Fibroblast of the aortic adventitia (primary cell): ENCODE data around the gene DPYSL4. TPM values are rescaled to one million over a fixed set of nuclear protein-coding genes. Genes with fewer than 3 reads are reported as not detected.

Source experiments
- DNase-seq: peaks from one replicate; pipeline ENCODE4 v3.0.0-alpha.2; 2010; ENCODE audit warnings: low read depth
- H3K4me3 ChIP-seq: 2 replicates; pipeline ENCODE4 v1.5.1; 2011; ENCODE audit warnings: low read depth, mild to moderate bottlenecking, control low read depth, low read length, moderate library complexity
- total RNA-seq: library from RNA; depleted of rRNA; stranded (reverse); fragments of >200 nt; gene quantifications from 2 replicates; pipeline ENCODE4 v1.2.3, GENCODE V29; 2012; ENCODE audit warnings: low replicate concordance
- TF ChIP-seq, protein P1 (sequence below): IDR thresholded peaks from 2 replicates; pipeline ENCODE4 v1.5.1; 2011; ENCODE audit warnings: mild to moderate bottlenecking, low read length, control low read depth, inconsistent platforms; ENCODE audit not compliant: insufficient read depth

The DPYSL4 gene
- total RNA-seq, 1 donor = 0.18 TPM

DNA sequence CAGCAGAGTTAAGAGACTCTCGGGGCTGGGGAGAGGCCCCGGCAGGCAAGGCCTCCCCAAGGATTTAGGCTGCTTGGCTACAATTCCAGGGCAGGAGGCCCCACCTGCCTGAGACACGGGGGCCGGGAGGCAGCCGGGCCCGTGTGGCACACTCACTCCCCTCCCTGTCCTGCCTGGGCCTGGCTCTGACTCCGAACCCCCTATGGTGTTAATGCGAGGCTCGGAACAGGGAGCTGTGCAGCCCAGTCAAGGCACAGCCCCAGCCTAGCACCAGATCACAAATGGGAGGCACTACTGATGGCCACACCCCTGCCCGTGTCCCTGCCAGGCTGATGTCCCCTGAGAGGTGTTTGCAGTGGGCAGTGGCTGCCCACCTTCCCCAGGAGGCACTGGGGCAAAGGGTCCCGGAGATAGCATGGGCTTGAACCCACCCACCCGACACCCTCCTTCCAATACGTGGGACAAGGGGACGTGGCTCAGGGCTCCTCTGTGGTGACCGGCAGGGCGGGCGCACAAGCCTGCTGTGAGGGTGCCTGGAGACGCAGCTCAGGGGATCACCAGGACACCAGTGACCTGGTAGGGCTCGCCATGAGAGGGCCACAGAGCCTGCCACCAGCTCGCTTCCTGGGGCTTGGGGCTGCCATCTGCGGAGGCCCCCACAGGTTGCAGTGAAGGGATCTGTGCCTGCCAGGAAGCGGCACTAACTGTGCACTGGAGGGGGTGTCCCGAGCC lies 37.0 kb downstream of the DPYSL4 start:
- TF ChIP-seq, protein P1, sequence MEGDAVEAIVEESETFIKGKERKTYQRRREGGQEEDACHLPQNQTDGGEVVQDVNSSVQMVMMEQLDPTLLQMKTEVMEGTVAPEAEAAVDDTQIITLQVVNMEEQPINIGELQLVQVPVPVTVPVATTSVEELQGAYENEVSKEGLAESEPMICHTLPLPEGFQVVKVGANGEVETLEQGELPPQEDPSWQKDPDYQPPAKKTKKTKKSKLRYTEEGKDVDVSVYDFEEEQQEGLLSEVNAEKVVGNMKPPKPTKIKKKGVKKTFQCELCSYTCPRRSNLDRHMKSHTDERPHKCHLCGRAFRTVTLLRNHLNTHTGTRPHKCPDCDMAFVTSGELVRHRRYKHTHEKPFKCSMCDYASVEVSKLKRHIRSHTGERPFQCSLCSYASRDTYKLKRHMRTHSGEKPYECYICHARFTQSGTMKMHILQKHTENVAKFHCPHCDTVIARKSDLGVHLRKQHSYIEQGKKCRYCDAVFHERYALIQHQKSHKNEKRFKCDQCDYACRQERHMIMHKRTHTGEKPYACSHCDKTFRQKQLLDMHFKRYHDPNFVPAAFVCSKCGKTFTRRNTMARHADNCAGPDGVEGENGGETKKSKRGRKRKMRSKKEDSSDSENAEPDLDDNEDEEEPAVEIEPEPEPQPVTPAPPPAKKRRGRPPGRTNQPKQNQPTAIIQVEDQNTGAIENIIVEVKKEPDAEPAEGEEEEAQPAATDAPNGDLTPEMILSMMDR = no peak
- DNase-seq = no peak
- H3K4me3 ChIP-seq = no peak overlapping the region

DNA sequence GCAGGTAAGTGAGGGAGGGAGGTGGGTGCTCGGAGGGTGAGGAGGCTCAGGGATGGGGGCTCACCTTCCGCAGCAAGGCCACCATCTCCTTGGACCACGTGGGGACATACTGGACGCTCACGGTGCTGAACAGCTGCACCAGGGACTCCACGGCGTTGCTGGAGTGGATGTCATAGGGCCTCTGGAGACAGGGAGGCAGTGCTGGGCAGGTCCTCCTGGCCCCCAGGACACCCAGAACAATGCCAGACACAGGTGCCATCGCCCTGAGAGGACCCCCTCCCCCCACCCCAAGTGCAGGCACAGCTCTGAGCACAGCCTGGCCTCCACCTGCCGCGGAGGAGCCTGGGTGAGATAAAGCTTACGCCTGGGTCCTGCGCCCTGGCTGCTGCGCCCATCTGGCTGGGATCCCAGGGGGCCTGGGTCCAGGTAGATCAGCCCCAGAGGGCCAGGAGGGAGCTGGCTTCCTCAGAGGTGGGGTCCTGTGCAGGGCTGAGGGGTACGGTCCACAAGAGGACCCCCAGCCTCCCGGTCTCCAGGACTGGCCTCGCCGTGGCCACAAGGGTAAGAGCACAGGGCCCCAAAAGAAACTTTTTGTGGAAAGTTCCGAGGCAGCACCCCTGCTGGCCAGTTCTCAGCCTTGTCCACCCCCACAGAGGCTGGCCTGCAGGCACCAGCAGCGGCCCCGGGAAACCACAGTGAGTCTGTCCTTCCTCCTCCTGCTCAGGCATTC lies 37.8 kb downstream of the DPYSL4 start:
- TF ChIP-seq, protein P1 = no peak
- H3K4me3 ChIP-seq = no peak overlapping the region
- no peak for DNase-seq

- DNase-seq = no peak
- no peak overlapping the region for H3K4me3 ChIP-seq
- TF ChIP-seq, protein P1 = no peak
Observed at GRCh38 chr10:132225073-132225848, 38.5 kb downstream of the DPYSL4 start.

- DNase-seq = no peak
- TF ChIP-seq, protein P1 = no peak
Observed at GRCh38 chr10:132225849-132226205, 39.1 kb downstream of the DPYSL4 start.

DNA sequence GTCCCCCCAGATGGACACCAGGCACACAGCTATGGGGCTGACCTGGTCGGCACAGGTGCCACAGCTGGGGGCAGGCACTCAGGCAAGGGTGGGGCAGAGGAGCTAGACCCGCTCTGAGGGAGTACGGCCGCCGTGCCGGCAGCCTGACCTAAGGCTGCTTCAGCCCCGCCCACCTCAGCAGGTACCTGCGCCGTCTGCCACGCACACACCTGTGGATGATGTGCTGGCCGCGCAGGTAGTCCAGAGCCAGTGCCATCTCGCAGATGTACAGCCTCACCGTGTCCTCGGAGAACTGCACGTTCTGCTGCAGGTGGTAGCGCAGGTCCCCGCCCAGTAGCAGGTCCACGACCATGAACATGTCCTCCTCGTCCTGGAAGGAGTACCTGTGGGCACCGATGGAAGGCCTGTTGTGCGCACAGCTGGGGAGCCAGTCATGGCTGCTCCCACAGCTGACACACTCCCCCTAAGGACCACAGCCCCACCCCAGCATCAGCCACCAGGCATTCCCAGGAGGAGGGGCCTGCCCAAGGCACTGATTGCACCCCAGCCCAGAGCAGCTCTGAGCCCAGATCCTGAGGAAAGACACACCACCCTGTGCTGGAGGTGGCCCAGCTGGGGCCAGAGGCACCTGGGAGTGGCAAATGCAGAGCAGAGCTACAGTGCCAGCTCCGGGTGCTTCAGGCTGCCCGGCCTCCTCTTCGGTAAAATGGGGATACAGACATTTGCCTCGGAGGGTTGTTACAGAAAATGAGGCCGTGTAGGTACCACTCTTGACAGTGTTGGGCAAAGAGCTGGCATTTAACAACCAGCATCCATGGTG lies 40.0 kb downstream of the DPYSL4 start:
- TF ChIP-seq, protein P1 = no peak
- no peak overlapping the region for H3K4me3 ChIP-seq
- no peak for DNase-seq

More at GRCh38 chr10:132225849-132226205, 39.1 kb downstream of the DPYSL4 start:
- no peak overlapping the region for H3K4me3 ChIP-seq

GRCh38 chr10:132227851-132228390 lies 41.2 kb downstream of the DPYSL4 start:
- H3K4me3 ChIP-seq = no peak overlapping the region
- TF ChIP-seq, protein P1 = no peak
- DNase-seq = no peak
